ENCODE results near the gene PFKFB1. TPM values are rescaled to one million over a fixed set of nuclear protein-coding genes. Genes with fewer than 3 reads are reported as not detected.

PFKFB1 gene
- polyA plus RNA-seq, 1 experiment, result 0.10 TPM

DNA sequence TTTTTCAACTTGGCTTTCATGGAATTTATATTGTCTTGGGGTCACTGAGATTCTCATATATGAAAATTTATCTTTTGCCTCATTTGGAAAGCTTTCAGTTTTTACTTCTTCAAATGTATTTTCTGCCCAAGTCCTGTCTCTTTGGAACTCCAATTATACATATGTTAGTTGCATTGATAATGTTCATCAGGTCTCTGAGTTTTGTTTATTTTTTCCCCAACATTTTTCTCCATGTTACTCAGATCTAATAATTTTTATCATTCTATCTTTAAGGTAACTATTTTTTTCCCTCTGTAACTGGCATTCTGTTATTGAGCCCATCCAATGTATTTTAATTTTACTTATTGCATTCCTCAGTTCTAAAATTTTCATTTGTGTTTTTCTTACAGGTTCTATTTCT, 84.0 kb downstream of the PFKFB1 start:
- H3K27me3 ChIP-seq (ENCODE audit: control insufficient read depth, insufficient read depth, low read length), result no peaks in the 10 kb centered on the region
- CTCF ChIA-PET, result no interaction called here
- H3K36me3 ChIP-seq (ENCODE audit: control insufficient read depth, insufficient read depth, low read length), result no peaks in the 10 kb centered on the region
- DNase-seq (ENCODE audit: low read depth), result no peak
- TF ChIP-seq CTCF (IDR thresholded peaks at IDR 0.05; ENCODE audit: insufficient read depth, low read depth, low read length), result no peak
- H3K4me3 ChIP-seq (ENCODE audit: low read depth, low read length), result no peak overlapping the region
- POLR2A ChIA-PET, result no interaction called here

GRCh38 chrX:54894159-54894558, 99.8 kb downstream of the PFKFB1 start:
- Histone ChIP-seq H3K36me3 (ENCODE audit: control insufficient read depth, insufficient read depth, low read length) (no peaks in the 10 kb centered on the region), H3K4me3 (ENCODE audit: low read depth, low read length) (no peak overlapping the region), H3K27me3 (ENCODE audit: control insufficient read depth, insufficient read depth, low read length) (no peaks in the 10 kb centered on the region)
- ChIA-PET POLR2A (no interaction called here), CTCF (no interaction called here)
- TF ChIP-seq CTCF (IDR thresholded peaks at IDR 0.05; ENCODE audit: insufficient read depth, low read depth, low read length), result no peak
- no peak for DNase-seq (ENCODE audit: low read depth)

DNA sequence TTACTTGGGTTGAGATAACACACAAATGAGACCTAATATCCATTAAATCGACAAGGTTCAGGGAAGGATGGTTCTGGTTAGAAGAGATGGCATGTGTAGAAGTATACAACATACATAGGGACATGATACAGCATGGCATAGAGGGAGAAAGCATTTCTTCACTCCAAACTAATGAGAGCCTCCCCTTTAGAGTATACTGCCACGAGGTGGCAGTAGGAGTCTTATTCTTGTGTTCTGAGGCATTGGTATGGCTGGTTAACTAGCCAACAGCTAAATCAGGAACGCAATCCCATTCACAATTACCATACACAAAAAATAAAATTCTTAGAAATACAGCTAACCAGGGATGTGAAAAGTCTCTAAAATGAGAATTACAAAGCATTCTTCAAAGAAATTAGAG, 102.4 kb downstream of the PFKFB1 start:
- no peak for DNase-seq (ENCODE audit: low read depth)
- no peaks in the 10 kb centered on the region for H3K27me3 ChIP-seq (ENCODE audit: control insufficient read depth, insufficient read depth, low read length)
- H3K4me3 ChIP-seq (ENCODE audit: low read depth, low read length), result no peak overlapping the region
- TF ChIP-seq CTCF (IDR thresholded peaks at IDR 0.05; ENCODE audit: insufficient read depth, low read depth, low read length), result peak; percentile 49
- no peaks in the 10 kb centered on the region for H3K36me3 ChIP-seq (ENCODE audit: control insufficient read depth, insufficient read depth, low read length)
- POLR2A ChIA-PET, result no interaction called here
- CTCF ChIA-PET, result interaction anchor here (0.6 to 1.6 kb wide), 5 partner anchors 9 to 1370 kb away, joined by 3 to 8 read pairs (median 3); no protein-coding TSS in a partner anchor

- no peaks in the 10 kb centered on the region for H3K27me3 ChIP-seq (ENCODE audit: control insufficient read depth, insufficient read depth, low read length)
- H3K36me3 ChIP-seq (ENCODE audit: control insufficient read depth, insufficient read depth, low read length), result no peaks in the 10 kb centered on the region
- CTCF ChIA-PET, result no interaction called here
- H3K4me3 ChIP-seq (ENCODE audit: low read depth, low read length), result no peak overlapping the region
- no peak for TF ChIP-seq CTCF (IDR thresholded peaks at IDR 0.05; ENCODE audit: insufficient read depth, low read depth, low read length)
- POLR2A ChIA-PET, result no interaction called here
- DNase-seq (ENCODE audit: low read depth), result no peak
These were observed 108.2 kb downstream of the PFKFB1 start for GRCh38 chrX:54885740-54886139.

Small RNA genes within 50 kb of the gene (small RNA-seq; reads per million reads assigned to genes)
- not detected for gene RF00614 (ENCODE audit: insufficient read length, low read depth, low replicate concordance)

Other genes with a start within 250 kb of the PFKFB1 start
- gene ITIH6, start 195.9 kb downstream of the PFKFB1 start, polyA plus RNA-seq (2011; rRNA removed), result not detected in 2 replicates
- 280 and 298 TPM in 2 replicates for gene MAGED2, start 186.4 kb downstream of the PFKFB1 start, polyA plus RNA-seq (2011; rRNA removed)
- 9.9 and 11.1 TPM in 2 replicates for gene TRO, start 73.4 kb downstream of the PFKFB1 start, polyA plus RNA-seq (2011; rRNA removed)
- gene APEX2, start 6.2 kb upstream of the PFKFB1 start, polyA plus RNA-seq (2011; rRNA removed), result 16.0 and 23.0 TPM in 2 replicates
- not detected in 2 replicates for gene ALAS2, start 36.8 kb upstream of the PFKFB1 start, polyA plus RNA-seq (2011; rRNA removed)
- not detected in 2 replicates for gene PAGE2B, start 80.8 kb upstream of the PFKFB1 start, polyA plus RNA-seq (2011; rRNA removed)
- gene PAGE2, start 94.8 kb upstream of the PFKFB1 start, polyA plus RNA-seq (2011; rRNA removed), result not detected in 2 replicates
- not detected in 2 replicates for gene PAGE5, start 226.2 kb upstream of the PFKFB1 start, polyA plus RNA-seq (2011; rRNA removed)